Effector CD8-positive, alpha-beta T cell (primary cell): ENCODE data around the gene MTG1.

Source experiments
- DNase-seq: peaks from one replicate; lab custom pipeline; 2025; lab: John Stamatoyannopoulos, UW

MTG1 gene

GRCh38 chr10:133452453-133452852 lies 58.5 kb downstream of the MTG1 start:
- DNase-seq = no peak

GRCh38 chr10:133453516-133454203 lies 59.7 kb downstream of the MTG1 start, which contains the start of gene SCART1:
TSS of gene SCART1 (plus strand) at chr10:133453945. CDS start at chr10:133453998, 53 bp downstream.
- no peak for DNase-seq

- no peak for DNase-seq
Measured at GRCh38 chr10:133454204-133454893, 60.4 kb downstream of the MTG1 start.

- DNase-seq = no peak
Measured at GRCh38 chr10:133455196-133455595, 61.2 kb downstream of the MTG1 start.

DNA sequence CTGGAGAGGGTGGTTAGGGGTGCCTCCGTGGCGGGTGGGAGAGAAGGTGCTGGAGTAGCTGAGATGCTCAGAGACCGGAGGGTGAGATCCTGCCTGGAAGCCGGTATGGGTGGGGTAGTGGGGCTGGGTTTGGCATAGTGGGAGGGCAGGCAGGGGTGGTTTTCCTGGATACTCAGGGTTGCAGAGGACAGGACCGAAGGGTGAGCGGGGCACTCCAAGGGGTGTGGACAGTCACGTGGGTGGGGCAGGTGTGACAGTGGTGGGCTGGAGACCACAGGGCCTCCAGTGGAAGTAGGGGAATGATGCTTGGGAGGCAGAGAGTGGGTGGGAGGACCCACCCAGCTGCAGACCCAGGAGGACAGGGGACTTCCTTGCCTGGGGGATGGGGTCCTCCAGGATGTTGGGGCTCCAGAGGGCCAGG lies 61.7 kb downstream of the MTG1 start:
- DNase-seq = no peak

DNA sequence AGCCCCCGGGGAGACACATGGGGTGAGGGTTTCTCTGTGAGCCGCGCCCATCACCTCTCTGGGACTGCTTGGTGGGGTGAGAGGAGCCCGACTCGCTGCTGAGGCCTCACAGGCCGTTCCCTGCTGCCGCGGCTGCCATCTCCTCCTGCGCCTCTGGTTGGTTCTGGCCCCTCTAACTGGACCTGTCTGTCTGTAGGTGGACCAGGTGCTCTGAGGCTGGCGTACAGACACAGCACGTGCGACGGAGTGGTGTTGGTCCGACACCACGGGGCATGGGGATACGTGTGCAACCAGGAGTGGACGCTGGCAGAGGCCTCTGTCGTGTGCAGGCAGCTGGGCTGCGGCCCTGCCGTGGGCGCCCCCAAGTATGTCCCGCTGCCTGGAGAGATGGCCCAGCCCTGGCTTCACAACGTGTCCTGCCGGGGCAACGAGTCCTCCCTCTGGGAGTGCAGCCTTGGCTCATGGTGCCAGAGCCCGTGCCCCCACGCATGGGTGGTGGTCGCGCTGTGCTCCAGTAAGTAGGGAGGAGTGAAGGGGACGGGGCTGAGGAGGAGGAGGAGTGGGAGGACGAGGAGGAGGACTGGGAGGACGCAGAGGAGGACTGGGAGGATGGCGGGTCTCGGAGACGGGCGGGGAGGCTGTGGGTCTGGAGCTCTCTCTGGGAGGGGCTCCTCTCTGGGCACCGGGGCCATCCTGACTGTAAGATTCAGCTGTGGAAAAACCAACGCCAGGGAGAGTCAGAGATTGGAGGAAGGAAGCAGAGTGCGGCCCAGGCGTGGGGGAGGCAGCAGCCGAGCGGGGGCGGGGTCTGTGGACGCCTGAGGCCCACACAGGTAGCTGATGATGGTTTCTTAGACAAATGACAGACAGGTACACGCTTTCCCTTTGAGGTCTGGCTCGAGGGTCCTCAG lies 62.3 kb downstream of the MTG1 start:
- DNase-seq = no peak

DNA sequence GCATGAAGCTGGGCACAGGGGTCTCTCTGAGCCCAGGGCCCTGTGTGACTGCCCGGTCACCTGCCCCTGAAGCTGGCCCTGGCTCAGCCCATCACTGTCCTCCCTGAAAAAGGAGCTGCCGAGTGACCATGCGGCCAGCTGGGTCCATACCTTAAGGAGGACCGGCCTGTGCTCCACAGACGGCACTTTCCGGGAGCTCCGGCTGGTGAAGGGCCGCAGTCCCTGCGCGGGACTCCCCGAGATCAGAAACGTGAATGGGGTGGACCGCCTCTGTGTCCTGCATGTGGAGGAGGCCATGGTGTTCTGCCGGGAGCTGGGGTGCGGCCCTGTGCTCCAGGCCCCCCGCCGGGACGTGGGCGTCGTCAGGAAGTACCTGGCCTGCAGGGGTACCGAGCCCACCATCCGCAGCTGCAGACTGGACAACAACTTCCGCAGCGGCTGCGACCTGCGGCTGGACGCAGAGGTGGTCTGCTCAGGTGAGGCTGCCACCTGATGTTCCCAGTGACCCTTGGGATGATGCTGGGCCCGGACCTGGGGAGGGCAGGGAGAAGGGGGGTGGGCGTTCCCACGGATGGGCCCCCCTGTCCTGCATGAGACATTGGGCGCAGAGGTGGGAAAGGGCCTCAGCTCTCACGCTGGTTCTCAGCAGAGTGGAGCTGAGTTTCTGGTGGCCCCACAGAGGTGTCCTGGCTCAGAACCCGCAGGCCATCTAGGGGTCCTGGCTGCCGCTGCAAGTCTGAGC lies 63.3 kb downstream of the MTG1 start:
- DNase-seq = no peak

- DNase-seq = no peak
Measured at GRCh38 chr10:133458021-133458709, 64.2 kb downstream of the MTG1 start.

DNA sequence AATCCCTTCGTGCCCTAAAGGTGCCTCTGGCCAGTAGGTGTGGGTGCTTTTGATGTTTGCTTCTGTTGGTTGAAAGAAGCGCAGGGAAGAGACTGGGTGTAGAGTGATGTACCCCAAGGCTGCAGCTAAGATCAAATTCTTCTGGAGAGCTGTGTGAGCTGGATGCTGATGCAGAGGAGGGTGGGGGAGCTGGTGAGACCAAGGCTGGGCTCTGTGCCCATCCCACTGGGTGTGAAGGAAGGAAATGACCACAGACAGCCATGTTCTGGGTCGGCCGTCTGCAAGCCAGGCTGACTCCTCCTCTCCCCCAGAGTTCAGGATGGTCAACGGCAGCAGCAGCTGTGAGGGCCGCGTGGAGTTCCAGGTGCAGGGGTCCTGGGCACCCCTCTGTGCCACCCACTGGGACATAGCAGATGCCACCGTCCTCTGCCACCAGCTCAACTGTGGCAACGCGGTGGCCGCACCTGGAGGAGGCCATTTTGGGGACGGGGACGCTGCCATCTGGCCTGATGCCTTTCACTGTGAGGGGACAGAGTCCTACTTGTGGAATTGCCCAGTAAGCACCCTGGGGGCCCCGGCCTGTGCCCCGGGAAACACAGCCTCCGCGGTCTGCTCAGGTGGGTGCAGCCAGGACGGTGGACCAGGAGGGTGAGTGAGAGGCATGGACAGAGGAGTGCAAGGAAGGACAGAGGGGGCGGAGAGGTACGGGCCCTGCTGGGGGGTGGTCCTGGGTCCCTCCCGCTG lies 64.9 kb downstream of the MTG1 start:
- DNase-seq = no peak

- DNase-seq = no peak
Measured at GRCh38 chr10:133459454-133460207, 65.7 kb downstream of the MTG1 start.

GRCh38 chr10:133460208-133460769 lies 66.3 kb downstream of the MTG1 start:
- no peak for DNase-seq

DNA sequence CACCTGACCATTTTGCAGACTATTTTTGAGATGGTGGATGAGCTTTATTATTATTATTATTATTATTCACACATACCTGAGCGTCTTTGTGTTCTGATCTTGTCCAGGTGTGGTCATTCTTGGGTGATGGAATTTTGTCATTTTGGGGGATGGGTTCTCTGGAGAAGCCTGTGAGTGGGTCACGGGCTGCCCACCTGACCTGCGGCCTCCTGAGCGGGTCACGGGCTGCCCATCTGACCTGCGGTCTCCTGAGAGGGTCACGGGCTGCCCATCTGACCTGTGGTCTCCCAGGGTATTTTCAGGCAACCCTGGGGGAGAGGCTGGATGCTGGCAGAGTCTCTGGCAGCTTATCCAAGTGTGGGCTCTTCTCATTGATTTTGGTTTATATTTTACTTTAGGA lies 67.1 kb downstream of the MTG1 start:
- DNase-seq = no peak

DNA sequence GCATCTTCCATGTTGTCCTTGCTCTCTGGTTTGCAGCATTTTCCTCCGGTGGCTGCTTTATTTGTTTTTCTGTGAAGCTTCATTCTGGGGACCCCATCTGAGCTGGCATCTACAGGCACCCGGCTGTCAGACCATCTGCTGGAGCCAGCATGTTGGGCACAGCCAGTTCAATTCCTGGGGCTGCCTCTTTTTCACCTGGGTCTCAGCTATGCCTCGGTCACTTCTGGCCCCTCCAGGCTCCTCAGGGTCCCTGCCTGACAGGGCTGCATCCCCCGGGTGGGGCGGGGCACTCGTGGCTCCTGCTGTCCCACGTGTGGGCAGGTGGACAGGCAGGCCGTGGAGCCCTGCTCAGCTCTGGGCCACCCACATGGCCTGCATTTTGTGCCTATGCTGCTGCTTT lies 67.9 kb downstream of the MTG1 start:
- no peak for DNase-seq

DNA sequence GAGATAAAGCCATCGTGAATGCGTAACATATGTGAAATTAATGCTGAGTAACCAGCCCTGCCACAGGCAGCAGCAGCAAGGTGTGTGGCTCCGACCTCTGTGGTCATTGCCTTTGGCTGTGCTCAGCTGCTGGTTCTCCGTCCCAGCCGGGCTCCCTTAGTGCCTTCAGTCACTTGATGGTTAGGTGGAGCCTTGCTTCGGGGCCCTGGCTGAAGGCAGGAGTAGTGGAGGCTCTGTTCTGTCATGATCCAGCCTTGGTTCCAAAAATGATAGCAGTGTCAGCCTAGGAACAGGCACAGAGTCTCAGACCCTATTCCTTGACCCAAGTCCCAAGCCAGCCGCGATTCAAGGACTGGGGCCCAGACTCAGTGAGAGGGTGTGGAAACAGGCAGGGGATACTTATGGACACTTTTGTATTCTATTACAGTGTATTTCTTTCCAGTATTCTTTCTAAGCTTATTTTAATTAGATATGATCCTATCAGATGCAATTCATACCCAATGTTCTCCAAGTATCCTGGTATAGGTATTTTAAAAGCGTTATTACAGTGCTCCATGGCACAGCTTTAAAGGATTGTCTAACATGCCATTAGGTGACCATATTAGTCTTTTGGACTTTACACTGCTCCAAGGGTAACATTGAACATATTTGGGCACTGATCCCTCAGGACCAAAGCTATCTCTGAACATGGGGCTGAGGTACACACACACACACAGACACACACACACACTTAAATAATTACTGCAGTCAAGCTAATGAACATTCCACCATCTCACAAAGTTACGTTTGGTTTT lies 68.8 kb downstream of the MTG1 start:
- DNase-seq = no peak

GRCh38 chr10:133464582-133465031 lies 70.7 kb downstream of the MTG1 start:
- DNase-seq = no peak

DNA sequence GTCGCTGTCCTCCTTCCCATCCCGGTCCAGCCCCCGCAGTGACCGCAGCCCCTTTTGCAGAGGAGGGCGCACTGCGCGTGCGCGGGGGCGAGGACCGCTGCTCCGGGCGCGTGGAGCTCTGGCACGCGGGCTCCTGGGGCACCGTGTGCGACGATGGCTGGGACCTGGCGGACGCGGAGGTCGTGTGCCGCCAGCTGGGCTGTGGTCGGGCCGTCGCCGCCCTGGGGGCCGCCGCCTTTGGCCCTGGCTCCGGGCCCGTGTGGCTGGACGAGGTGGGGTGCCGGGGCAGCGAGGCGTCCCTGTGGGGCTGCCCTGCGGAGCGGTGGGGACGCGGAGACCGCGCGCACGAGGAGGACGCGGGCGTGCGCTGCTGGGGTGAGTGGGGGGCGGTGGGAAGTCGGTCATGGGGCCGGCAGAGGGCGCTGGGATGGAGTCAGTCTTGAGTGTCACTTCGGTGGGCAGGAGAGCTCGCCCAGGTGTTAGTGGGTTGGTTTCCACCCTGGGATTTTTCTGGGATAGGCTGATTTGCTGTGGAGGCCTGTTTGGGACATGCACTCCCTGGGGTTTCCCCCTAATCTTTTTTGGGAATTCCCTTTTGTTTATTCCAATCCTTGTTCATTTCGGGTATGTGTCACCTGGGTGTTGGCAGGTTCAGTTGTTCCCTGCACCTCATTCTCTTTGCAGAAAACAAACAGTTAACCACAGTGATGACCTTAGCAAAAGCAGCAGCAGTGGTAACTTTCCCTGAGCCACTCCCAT lies 71.4 kb downstream of the MTG1 start:
- no peak for DNase-seq

DNA sequence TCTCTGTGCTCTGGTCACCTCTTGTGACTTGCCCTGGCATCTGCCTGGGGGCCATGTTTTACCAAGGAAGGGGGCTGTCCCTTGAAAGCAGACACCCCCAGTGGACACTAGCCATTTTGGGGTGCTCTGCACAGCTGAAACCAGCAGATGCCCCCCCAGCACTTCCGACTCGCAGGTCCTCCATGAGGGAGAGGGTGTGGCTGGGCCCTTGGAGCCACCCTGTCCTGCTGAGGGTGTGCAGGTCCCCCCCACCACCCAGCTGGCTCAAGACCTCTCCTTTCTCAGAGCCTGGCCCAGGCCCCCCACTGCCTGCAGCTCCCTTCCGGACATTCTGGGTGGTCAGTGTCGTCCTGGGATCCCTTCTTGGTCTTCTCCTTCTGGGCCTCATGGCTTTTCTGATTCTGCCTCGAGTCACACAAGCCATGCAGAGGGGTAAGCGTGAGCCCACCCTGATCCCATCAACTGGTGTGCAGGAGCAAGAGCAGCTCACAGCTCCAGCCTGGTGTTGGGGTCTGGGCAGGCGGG lies 72.1 kb downstream of the MTG1 start:
- no peak for DNase-seq
